MM.1S (cell line): ENCODE measurements around the gene ABCA2.

ENCODE experiments used
- EZH2 ChIP-seq: fragments of 300-600 bp; sonication (generic); optimal IDR thresholded peaks from 2 replicates; pipeline ENCODE3; 2017; ENCODE audit warnings: low read depth, mild to moderate bottlenecking, antibody characterized with exemption, low read length, mixed read lengths
- TF ChIP-seq, protein P1 (sequence below): fragments of 300-600 bp; sonication (generic); IDR thresholded peaks from 2 replicates; pipeline ENCODE4 v1.5.1; 2016; ENCODE audit warnings: antibody characterized with exemption, low read length, mixed read lengths

DNA sequence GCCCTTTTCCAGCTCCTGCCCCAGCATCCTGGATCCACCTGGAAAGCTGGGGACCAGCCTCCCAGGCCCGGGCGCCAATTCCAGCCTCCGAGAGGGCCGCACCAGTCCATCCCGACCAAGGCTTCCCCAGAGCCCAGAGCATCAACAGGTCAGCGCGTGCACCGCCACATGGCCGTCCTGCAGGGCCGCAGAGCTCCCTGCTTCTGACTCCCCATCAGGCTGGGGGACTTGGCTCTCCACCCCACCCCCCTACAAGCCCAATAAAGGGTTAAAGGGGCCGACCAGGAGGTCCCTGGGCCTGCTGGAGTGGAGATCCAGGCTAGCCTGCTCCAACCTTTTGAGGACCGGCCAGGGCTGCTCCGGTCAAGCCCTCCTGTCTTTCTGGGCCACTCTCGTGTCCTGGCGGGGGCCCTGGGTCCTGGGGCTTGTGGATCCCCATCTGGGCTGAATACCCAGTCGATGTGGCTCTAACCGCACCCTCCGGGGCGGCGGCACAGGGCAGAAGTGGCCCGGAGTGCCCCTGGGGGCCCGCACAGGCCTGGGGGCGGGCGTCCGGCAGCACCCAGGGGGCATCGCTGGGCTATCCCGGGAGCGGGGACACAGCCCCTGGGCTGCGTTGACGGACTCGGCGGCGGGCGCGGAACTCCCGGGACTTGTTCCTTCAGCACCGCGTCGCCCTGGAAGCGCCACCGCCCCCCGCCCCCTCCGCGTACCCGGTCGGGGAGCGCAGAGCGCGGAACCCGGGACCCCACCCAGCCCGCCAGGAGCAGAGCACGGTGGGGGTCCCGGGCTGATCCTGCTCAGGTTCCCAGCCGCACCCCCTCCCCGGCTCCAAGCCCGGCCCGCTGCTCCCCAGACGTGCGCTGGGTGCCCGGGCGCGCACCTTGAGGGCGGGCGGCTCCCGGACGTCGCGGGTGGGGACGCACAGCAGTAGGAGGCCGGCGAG, 25.2 kb upstream of the ABCA2 start:
- TF ChIP-seq, protein P1, sequence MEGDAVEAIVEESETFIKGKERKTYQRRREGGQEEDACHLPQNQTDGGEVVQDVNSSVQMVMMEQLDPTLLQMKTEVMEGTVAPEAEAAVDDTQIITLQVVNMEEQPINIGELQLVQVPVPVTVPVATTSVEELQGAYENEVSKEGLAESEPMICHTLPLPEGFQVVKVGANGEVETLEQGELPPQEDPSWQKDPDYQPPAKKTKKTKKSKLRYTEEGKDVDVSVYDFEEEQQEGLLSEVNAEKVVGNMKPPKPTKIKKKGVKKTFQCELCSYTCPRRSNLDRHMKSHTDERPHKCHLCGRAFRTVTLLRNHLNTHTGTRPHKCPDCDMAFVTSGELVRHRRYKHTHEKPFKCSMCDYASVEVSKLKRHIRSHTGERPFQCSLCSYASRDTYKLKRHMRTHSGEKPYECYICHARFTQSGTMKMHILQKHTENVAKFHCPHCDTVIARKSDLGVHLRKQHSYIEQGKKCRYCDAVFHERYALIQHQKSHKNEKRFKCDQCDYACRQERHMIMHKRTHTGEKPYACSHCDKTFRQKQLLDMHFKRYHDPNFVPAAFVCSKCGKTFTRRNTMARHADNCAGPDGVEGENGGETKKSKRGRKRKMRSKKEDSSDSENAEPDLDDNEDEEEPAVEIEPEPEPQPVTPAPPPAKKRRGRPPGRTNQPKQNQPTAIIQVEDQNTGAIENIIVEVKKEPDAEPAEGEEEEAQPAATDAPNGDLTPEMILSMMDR = no peak
- no peak for TF ChIP-seq EZH2
